ENCODE measurements around the gene KSR2. TPM values are rescaled to one million over a fixed set of nuclear protein-coding genes. Genes with fewer than 3 reads are reported as not detected.

KSR2 gene
- total RNA-seq, 2 donors from 2014 or later, result 0.66 to 1.0 TPM

DNA sequence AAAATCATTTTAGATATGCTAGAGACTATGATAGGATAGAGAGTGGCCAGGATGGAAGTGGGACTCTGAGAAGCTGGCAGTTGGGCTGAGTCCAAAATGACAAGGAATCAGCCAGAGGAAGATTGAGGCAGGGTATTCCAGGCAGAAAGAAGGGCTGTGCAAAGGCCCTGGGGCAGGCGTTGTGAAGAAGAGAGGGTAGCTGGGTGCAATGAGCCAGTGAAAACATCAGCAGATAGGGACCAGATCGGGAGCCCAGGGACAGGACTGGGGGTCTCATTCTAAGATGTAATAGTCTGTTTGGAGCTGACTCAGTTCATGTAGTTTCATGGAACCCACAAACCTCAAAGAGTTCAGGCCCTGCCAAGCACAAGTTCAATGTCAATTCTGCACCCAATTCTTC, 126.6 kb downstream of the KSR2 start:
- no peak overlapping the region for H3K4me3 ChIP-seq
- H3K27me3 ChIP-seq, result no peaks in the 10 kb centered on the region
- 80 to 82% methylated on average over 2 of the region's 2 CpGs for WGBS, 2 donors
- TF ChIP-seq, protein P1, sequence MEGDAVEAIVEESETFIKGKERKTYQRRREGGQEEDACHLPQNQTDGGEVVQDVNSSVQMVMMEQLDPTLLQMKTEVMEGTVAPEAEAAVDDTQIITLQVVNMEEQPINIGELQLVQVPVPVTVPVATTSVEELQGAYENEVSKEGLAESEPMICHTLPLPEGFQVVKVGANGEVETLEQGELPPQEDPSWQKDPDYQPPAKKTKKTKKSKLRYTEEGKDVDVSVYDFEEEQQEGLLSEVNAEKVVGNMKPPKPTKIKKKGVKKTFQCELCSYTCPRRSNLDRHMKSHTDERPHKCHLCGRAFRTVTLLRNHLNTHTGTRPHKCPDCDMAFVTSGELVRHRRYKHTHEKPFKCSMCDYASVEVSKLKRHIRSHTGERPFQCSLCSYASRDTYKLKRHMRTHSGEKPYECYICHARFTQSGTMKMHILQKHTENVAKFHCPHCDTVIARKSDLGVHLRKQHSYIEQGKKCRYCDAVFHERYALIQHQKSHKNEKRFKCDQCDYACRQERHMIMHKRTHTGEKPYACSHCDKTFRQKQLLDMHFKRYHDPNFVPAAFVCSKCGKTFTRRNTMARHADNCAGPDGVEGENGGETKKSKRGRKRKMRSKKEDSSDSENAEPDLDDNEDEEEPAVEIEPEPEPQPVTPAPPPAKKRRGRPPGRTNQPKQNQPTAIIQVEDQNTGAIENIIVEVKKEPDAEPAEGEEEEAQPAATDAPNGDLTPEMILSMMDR (IDR thresholded peaks at IDR 0.05), result no peak
- TF ChIP-seq POLR2A (IDR thresholded peaks at IDR 0.05), result no peak
- H3K9me3 ChIP-seq, result no peaks in the 10 kb centered on the region
- no peak overlapping the region for H3K27ac ChIP-seq
- H3K4me1 ChIP-seq, result no peaks in the 10 kb centered on the region
- intact Hi-C loops (cut with DNase I), result no loop called here
- no peak for DNase-seq
- no peak for ATAC-seq
- no peaks in the 10 kb centered on the region for H3K36me3 ChIP-seq (replicated peaks in 1 of 2; ENCODE audit: insufficient read depth in 1 of 2, low read depth in 2 of 2)

GRCh38 chr12:117837737-117838050, 131.1 kb downstream of the KSR2 start:
- Histone ChIP-seq H3K4me1 (no peaks in the 10 kb centered on the region), H3K27me3 (no peaks in the 10 kb centered on the region), H3K36me3 (replicated peaks in 1 of 2; ENCODE audit: insufficient read depth in 1 of 2, low read depth in 2 of 2) (no peaks in the 10 kb centered on the region), H3K9me3 (no peaks in the 10 kb centered on the region), H3K27ac (no peak overlapping the region), H3K4me3 (no peak overlapping the region)
- ATAC-seq (no peak), DNase-seq (no peak)
- TF ChIP-seq, protein P1 (IDR thresholded peaks at IDR 0.05), result no peak
- TF ChIP-seq POLR2A (IDR thresholded peaks at IDR 0.05), result no peak
- 41 to 60% methylated on average over 3 of the region's 3 CpGs for WGBS, 2 donors
- intact Hi-C loops (cut with DNase I), result loop anchor here (5.0 kb wide), 1 partner anchor 470 kb away; no protein-coding TSS in a partner anchor

DNA sequence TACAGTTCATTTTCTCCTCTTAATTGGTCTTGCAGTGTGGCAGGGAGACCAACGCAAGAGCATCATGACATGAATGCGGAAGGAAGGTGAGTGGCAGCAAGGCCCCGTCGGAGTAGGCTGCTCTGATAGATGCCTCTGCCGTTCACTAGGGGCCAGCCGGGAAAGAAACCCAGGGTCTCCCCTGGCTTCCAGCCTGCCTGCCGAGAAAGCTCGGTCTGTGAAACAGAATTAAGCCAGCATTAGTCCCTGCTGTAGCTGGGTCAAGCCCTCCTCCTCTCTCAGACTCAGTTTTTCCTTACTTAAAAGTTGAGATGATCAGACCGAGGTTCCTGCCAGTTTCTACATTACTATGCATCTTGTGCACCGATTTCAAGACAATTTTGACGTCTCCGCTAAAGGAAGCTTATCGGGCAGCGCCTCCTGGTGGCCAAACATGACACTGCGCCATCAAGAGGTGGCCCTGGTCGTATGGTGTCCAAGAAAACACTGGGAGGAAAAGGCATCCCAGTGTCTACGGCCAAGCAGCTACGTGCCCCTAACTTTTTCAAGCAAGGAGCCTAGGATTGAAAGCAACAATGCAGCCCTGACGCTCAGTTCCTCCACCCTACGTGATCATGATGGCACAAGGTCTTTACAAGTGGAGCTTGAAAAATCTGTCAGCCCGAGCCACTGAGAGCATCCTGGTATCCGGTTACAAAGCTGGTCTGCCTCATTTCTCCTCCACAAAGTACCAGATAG, 131.6 kb downstream of the KSR2 start:
- Histone ChIP-seq H3K27me3 (no peaks in the 10 kb centered on the region), H3K4me1 (no peaks in the 10 kb centered on the region), H3K9me3 (no peaks in the 10 kb centered on the region), H3K4me3 (no peak overlapping the region), H3K27ac (no peak overlapping the region), H3K36me3 (replicated peaks in 1 of 2; ENCODE audit: insufficient read depth in 1 of 2, low read depth in 2 of 2) (no peaks in the 10 kb centered on the region)
- peak; percentile 78 to 85 (median 82) for DNase-seq
- ATAC-seq, result peak; percentile 64
- intact Hi-C loops (cut with DNase I), result loop anchor here (5.0 kb wide), 1 partner anchor 470 kb away; no protein-coding TSS in a partner anchor
- TF ChIP-seq, protein P1 (IDR thresholded peaks at IDR 0.05), result peak; percentile 86 to 95 (median 92)
- TF ChIP-seq POLR2A (IDR thresholded peaks at IDR 0.05), result no peak
- WGBS, 2 donors, result 16 to 19% methylated on average over 21 to 22 of the region's 22 CpGs

- Histone ChIP-seq H3K4me1 (no peaks in the 10 kb centered on the region), H3K9me3 (no peaks in the 10 kb centered on the region), H3K4me3 (no peak overlapping the region), H3K27ac (no peak overlapping the region), H3K36me3 (replicated peaks in 1 of 2; ENCODE audit: insufficient read depth in 1 of 2, low read depth in 2 of 2) (no peaks in the 10 kb centered on the region), H3K27me3 (no peaks in the 10 kb centered on the region)
- TF ChIP-seq, protein P1 (IDR thresholded peaks at IDR 0.05), result no peak
- TF ChIP-seq POLR2A (IDR thresholded peaks at IDR 0.05), result no peak
- DNase-seq, result no peak
- intact Hi-C loops (cut with DNase I), result loop anchor here (5.0 kb wide), 1 partner anchor 469 kb away; no protein-coding TSS in a partner anchor
- no peak for ATAC-seq
- 83 to 85% methylated on average over 9 of the region's 9 CpGs for WGBS, 2 donors
Measured at GRCh38 chr12:117836476-117836875, 132.3 kb downstream of the KSR2 start.

DNA sequence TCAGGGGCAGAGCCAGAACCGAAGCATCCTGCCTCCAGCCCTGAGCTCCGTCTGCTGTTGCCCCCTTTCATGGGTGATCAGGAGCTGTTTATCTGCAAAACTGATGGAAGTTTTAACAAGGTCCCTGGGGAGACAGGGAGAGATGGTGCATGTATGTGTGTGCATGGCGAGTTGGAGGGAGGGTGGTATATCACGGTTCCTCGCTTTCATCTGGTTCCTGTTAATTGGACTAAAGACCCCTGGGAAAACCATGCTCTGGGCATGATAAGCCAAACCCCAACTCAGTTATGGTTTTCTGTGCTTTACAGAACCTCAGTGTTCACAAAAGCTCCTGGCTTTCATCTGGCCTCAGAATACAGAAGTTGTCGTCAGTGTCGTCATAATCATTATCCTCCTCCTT, 133.6 kb downstream of the KSR2 start:
- DNase-seq, result no peak
- ATAC-seq, result no peak
- Histone ChIP-seq H3K36me3 (replicated peaks in 1 of 2; ENCODE audit: insufficient read depth in 1 of 2, low read depth in 2 of 2) (no peaks in the 10 kb centered on the region), H3K4me1 (no peaks in the 10 kb centered on the region), H3K27ac (no peak overlapping the region), H3K4me3 (no peak overlapping the region), H3K9me3 (no peaks in the 10 kb centered on the region), H3K27me3 (no peaks in the 10 kb centered on the region)
- 91 to 94% methylated on average over 5 to 7 of the region's 7 CpGs for WGBS, 2 donors
- intact Hi-C loops (cut with DNase I), result loop anchor here (5.0 kb wide), 1 partner anchor 468 kb away; no protein-coding TSS in a partner anchor
- no peak for TF ChIP-seq POLR2A (IDR thresholded peaks at IDR 0.05)
- TF ChIP-seq, protein P1 (IDR thresholded peaks at IDR 0.05), result no peak
